HG03354 (cell line): ENCODE measurements around the gene PARD6A.
A peak's percentile ranks its signal among the peaks of the same experiment; 100 is the strongest.

Source experiments
- ATAC-seq: cut with Tn5 transposase; IDR thresholded peaks from one replicate; pipeline ENCODE4 v1.9.1; 2021; ENCODE audit warnings: mild to moderate bottlenecking; ENCODE audit not compliant: unreplicated experiment, poor library complexity, severe bottlenecking

Gene PARD6A, protein sequence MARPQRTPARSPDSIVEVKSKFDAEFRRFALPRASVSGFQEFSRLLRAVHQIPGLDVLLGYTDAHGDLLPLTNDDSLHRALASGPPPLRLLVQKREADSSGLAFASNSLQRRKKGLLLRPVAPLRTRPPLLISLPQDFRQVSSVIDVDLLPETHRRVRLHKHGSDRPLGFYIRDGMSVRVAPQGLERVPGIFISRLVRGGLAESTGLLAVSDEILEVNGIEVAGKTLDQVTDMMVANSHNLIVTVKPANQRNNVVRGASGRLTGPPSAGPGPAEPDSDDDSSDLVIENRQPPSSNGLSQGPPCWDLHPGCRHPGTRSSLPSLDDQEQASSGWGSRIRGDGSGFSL

DNA sequence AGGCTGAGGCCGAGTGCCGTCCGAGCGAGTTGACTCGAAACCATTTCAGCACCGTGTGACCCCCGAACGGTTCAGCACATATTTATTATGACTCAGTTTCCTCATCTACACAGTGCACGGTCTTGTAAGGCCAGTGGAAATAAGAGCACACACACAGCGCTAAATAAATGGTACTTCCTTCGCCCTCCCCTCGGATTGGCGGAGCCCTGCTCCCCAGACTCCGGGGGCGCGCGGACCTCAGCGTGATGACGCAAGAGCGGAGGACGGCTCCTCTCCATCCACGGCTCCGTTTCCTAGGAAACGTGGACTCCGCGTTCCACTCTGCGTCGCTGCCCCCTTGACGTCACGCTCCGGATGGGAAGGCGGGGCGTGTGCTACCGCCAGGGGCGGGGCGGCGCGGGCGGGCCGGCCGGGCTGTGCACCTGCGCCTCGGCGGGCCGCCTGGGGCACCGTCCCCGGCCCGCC is at the start of gene PARD6A:
Gene PARD6A, plus strand, starts transcription at position 397 of the 465 bp plus-strand sequence. CDS start 79 bp downstream, outside the sequence.
- peak; percentile 74 for ATAC-seq

DNA sequence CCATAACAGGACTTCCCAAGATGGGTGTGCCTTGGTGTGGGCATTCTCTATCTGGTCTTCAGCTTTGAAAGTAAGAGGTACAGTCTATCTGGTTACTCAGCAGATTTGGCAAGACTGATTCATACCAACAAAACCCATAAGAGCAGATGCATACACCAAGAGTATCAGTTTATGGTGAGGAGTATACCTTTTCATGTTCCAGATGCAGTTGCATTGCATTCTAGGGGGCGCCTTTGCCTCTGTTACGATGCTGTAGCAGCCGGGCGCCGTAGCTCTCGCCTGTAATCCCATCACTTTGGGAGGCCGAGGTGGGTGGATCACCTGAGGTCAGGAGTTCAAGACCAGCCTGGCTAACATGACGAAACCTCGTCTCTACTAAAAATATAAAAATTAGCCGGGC is 47.0 kb upstream of the PARD6A start:
- no peak for ATAC-seq

DNA sequence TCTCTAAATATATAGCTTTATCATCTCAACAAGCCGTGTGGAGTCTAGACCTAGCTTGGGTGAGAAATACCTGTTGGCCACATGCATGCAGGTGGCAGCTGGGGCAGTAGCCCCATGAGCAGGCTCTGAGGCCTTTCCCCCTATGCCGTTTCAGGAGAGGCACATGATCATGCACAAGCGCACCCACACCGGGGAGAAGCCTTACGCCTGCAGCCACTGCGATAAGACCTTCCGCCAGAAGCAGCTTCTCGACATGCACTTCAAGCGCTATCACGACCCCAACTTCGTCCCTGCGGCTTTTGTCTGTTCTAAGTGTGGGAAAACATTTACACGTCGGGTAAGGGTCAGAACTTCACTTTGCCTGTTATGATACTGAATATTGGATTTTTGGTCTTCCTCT is 32.5 kb upstream of the PARD6A start:
- ATAC-seq, result no peak

DNA sequence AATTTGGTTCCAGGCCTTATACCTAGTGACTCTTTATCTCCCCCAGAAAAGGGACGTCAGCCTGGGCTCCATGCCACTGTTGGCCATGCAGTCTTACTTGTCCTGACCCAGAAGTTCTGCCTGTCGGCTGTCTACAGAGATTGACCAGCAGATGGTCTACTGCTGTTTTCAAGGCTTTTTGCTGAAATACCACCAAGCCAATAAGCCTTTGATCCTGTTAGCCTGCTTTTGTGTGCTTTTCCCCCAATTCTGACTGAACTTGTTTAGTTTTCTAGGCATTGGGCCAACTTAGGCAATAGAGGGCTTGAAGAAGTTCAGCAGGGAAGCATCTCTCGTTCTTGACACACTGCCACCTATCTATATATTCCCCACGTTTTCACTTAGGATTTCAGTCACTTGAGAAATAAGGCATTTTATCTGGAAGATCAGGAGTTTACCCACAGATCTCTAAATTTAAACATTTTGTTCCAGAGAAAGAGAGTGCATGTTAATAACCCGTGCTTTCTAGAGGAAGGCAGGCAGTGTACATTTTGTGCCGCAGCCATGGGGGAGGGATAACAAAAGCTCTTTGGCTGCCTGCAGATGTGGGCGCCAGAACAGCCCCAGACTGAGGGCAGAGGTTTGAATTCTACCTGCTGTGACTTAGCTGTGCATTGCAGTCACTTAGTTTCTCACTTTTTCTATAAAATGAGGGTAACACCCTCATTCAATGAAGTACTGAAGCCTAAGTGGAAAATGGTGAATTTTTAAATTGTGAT is 28.2 kb upstream of the PARD6A start:
- ATAC-seq, result no peak

DNA sequence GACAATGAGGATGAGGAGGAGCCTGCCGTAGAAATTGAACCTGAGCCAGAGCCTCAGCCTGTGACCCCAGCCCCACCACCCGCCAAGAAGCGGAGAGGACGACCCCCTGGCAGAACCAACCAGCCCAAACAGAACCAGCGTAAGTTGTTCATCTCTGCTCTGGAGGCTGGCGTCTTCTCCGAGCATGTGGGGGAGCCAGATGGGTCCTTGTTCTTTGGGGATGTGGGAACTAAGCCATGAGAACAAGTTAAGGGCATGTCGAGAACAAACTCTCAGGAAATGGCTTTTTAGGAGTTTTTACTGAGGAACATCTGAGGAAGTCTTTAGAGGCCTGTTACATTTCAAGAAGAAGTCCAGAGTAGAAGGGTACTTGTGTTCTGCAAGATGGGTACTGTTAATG is 24.0 kb upstream of the PARD6A start:
- ATAC-seq, result no peak

DNA sequence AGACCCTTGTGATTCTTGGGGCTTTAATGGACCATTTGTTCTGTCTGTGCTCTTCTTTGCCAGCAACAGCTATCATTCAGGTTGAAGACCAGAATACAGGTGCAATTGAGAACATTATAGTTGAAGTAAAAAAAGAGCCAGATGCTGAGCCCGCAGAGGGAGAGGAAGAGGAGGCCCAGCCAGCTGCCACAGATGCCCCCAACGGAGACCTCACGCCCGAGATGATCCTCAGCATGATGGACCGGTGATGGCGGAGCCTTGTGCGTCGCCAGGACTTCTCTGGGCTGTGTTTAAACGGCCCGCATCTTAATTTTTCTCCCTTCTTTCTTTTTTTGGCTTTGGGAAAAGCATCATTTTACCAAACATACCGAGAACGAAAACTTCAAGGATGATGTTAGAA is 23.1 kb upstream of the PARD6A start:
- no peak for ATAC-seq

DNA sequence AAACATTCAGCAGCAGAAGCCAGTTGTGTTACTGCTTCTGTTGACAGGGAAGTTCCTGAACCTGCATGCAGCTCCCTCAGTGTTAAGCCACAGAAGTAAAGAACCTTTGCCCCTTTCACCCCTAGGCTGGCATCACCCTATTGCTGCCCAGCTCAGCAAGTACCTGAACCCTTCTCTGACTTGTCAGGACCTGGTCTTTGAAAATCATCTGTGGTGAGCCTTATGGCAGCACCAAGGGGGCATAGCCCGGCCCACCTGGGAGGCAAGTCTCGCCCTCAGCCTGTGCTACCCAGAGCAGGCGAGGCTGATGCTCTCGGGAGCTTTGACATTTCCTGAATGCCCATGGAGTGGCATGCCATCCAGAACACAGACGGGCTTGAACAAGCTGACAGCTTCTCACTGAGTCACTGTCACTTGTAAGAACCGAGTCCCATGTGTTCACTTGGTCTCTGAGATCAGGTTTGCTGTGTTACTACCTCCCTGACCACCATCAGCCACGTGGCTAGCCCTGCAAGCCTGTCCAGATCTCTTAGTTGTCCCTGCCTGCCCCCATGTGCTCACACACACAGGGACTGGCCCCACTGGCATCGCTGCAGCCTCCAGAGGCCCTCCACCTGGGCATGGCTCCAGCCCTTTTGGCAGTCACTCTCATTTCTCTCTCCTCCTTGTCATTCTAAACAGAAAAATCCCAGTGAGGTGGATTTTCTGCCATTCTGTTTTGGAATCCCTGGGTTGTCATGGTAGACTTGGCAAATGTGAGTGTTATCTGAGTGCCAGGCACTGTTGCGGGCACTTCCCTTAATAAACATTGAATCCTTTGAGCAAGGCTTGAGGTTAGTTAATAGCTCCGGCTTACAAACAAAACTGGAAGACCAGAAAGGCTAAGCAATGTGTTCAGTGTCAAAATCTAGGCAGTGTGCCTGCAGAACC is 18.7 kb upstream of the PARD6A start:
- no peak for ATAC-seq

DNA sequence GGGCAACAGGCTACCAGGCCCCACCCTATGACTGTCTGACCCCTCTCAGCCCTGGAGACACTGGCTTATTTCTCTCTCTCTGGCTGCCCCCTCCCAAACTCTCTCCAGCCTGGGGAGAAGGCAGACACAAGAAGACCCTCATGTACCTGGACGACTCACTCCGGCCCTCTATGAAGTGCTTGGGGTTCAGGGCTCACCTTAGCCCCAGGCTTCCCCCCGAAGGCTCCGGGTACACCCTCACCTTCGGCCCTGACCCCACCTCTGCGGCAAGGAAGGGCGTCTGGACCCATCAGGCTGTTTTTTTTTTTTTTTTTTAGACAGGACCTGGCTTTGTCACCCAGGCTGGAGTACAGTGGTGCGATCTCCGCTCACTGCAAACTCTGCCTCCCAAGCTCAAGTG is 16.7 kb upstream of the PARD6A start:
- ATAC-seq, result no peak

DNA sequence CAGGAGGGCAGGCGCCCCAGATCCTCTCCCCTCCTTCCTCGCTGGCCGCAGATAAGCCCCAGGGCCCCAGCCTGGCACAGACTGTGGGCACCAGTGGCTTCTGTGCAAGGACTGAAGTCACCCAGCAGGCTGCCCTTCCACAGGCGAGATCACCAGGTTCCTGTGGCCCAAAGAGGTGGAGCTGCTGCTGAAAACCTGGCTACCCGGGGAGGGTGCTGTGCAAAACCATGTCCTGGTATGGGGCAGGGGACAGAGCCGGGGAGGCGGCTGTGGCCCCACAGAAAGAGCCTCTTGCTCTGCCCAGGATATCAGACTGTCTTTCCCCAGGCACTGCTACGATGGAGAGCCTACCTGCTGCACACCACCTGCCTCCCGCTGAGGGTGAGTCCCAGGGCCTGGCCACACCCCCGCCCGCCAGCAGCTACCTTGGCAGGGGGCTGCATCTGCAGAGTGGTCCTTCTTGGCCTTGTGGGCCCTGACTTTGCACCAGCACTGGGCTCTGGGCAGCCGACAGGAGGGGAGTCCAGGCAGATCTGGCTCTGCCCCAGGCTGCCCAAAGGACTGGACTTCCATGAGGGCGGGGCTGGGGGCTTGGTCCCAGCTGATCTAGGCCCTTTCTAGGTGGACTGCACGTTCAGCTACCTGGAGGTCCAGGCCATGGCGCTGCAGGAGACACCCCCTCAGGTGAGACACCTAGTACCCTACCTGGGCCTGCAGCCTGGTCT is 15.2 kb upstream of the PARD6A start:
- ATAC-seq, result no peak

DNA sequence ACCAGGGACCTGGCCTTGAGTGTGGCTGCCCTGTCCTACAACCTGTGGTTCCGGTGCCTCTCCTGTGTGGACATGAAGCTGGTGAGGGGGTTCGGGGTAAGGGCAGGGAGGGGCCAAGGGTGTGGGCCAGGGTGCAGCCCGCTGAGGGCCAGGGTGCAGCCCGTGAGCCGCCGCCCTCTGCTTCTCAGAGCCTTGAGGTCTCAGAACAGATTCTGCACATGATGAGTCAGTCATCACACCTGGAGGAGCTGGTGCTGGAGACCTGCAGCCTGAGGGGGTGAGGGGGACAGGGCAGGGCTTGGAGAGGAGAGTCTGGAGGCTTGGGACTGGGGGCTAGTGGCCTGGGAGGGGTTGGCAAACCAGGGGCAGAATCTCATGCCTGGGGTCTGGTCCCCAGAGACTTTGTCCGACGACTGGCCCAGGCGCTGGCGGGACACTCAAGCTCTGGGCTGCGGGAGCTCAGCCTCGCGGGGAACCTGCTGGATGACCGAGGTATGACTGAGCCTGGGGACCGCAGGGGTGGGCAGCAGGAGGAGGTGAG is 13.6 kb upstream of the PARD6A start:
- no peak for ATAC-seq

DNA sequence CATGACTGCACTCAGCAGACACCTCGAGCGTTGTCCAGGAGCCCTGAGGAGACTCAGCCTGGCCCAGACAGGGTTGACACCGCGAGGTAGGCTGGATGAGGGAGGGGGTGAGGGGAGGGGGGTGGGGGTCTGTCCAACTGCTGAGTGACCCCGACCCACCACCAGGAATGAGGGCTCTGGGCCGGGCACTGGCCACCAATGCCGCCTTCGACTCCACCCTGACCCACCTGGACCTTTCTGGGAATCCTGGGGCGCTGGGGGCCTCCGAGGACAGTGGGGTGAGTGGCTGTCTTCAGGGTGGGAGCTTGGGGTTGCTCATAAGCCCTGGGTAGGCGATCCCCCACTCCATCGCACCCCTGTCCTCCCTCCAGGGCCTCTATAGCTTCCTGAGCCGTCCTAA is 13.1 kb upstream of the PARD6A start:
- ATAC-seq, result no peak

DNA sequence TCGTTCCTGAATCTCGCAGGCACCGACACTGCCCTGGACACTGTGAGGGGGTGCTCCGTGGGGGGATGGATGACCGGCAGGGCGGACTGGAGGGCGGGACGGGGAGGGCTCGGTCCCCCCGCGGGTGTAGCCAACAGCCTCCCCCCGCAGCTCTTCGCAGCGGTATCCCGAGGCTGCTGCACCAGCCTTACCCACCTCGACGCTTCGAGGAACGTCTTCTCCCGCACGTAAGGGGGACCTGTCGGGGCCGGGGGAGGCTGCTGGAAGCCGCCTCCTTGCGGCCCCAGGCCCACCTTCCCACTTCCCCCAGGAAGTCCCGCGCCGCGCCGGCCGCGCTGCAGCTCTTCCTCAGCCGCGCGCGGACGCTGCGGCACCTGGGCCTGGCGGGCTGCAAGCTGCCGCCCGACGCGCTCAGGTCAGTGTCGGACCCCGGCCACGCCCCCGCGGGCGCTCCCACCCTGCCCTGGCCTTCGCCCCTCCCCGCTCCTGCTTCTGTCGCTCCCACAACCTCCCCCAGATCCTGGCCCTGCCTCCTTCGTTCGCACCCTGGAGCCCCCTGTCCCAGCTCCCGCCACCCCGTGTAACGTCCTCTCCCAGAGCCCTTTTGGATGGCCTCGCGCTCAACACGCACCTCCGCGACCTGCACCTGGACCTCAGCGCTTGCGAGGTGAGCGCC is 12.5 kb upstream of the PARD6A start:
- no peak for ATAC-seq

DNA sequence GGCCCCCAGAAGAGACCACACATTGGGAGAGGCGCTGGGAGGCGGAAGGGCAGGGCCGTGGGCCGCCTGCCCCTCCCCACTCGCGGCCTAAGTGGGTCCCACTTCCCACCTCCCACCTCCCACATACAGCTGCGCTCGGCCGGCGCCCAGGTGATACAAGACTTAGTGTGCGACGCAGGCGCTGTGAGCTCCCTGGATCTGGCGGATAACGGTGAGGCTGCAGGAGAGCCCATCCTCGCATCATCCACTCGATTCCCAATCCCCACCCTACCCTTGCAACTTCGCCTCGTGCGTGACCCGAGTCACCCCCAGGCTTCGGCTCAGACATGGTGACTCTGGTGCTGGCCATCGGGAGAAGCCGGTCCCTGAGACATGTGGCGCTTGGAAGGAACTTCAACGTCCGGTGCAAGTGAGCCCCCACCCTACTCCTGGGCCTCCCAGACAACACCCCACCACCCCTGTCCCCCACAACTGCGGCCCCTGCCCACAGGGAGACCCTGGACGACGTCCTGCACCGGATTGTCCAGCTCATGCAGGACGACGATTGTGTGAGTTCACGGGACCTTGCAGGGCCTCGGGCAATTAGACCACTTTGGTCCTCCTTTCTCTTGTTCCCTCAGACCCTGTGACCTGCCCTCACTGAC is 11.9 kb upstream of the PARD6A start:
- no peak for ATAC-seq

DNA sequence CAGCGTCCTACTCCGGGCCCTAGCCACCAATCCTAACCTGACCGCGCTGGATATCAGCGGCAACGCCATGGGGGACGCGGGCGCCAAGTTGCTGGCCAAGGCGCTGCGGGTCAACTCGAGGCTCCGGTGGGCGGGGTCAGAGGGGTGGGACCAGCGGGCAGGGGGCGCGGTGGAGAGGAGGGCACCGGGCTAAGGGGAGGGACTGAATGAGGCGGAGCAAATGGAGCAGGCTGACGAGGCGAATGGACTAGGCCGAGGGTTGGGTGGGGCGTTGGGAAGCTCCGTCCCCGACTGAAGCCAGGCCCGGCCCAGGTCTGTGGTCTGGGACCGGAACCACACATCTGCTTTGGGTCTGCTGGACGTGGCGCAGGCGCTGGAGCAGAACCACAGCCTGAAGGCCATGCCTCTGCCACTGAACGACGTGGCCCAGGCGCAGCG is 11.2 kb upstream of the PARD6A start:
- no peak for ATAC-seq

DNA sequence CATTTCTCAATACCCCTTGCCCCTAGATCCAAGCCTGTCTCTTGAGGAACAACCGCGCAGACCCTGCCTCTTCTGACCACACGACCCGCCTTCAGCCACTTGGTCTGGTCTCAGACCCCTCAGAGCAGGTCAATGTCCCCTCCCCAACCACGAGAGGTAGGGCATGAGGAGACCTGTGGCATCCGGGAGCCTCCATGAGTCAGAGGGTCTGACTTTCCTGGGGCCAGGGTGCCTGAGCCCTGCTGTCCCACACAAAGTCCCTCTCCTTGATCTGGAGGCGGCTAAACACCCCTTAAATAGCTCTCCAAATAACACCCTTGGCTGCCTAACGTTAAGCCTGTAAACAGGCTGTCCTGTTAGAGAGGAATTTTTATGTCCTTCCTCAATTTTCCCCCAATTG is 10.7 kb upstream of the PARD6A start:
- no peak for ATAC-seq

DNA sequence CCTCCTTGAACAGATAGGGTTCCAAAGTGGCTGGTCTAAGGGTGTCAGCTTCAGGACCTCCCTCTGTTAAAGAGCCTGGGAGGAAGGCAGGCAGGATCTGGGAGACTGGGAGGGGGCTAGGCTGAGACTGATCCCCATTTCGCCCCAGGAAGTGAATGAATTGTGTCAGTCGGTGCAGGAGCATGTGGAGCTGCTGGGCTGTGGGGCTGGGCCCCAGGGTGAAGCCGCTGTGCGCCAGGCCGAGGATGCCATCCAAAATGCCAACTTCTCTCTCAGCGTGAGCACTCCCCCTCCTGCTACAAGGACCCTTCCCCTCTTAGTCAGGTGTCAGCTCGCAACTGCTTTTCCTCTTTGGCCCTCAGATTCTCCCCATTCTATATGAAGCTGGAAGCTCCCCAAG is 9.7 kb upstream of the PARD6A start:
- ATAC-seq, result no peak

DNA sequence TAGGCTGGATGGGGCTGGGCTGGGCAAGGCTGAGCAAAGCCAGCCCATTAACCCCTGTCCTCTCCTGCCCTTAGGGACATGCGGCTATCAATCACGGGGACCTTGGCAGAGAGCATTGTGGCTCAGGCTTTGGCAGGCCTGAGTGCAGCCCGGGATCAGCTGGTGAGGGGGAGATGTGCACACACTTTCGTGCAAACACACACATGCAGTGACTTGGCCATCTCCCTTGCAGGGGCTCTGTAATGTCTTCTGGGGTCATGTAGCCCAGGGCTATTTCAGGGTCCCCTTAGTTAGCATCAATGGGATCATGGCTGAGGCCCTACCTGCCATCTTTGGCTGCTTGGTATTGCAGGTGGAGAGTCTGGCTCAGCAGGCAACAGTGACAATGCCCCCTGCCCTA is 8.9 kb upstream of the PARD6A start:
- no peak for ATAC-seq

DNA sequence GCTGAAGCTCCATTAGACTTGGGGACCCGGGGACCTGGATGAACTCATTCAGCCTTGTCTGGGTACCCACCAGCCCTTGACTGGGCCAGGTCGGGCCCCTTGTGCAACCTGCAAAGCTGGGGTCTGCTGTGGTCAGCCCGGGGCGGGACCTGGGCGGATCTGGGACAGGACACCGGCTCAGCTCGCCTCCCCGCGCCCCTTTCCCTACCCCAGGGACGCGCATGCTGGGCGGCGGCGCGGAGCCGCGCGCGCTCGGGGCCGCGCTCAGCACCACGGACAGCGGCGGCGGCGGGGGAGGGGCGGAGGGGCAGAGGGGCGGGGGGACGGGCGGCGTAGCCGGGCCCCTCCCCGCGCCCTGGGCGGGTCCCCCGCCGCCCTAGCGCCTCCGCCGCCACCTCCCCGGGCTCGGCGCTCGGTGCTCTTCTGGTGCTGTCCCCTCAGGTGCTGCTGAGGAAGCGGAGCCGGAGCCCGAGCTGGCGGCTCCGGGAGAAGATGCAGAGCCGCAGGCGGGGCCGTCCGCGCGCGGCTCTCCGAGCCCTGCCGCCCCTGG is 8.1 kb upstream of the PARD6A start:
- no peak for ATAC-seq
